Measurements from ENCODE around the gene PPP1R14C. TPM values are rescaled to one million over a fixed set of nuclear protein-coding genes. Genes with fewer than 3 reads are reported as not detected.

PPP1R14C gene
- total RNA-seq, 1 donor from 2014 or later: 42.3 TPM

GRCh38 chr6:150271501-150272263, 128.8 kb downstream of the PPP1R14C start:
- DNase-seq: no peak

GRCh38 chr6:150272264-150272975, 129.6 kb downstream of the PPP1R14C start:
- no peak for DNase-seq

- no peak for DNase-seq
Measured at GRCh38 chr6:150272976-150273315, 130.1 kb downstream of the PPP1R14C start.

- peak; percentile 61 for DNase-seq
Measured at GRCh38 chr6:150273457-150274309, 130.8 kb downstream of the PPP1R14C start.

GRCh38 chr6:150275489-150275888, 132.6 kb downstream of the PPP1R14C start:
- DNase-seq: no peak

- DNase-seq: no peak
Measured at GRCh38 chr6:150276168-150276936, 133.5 kb downstream of the PPP1R14C start.

GRCh38 chr6:150276937-150277742, 134.3 kb downstream of the PPP1R14C start:
- peak; percentile 63 for DNase-seq

- no peak for DNase-seq
Measured at GRCh38 chr6:150279533-150279932, 136.7 kb downstream of the PPP1R14C start.

GRCh38 chr6:150280703-150281102, 137.9 kb downstream of the PPP1R14C start:
- DNase-seq: no peak

GRCh38 chr6:150281767-150282166, 138.9 kb downstream of the PPP1R14C start:
- no peak for DNase-seq

GRCh38 chr6:150282806-150283205, 140.0 kb downstream of the PPP1R14C start:
- DNase-seq: no peak

- DNase-seq: no peak
Measured at GRCh38 chr6:150286460-150286859, 143.6 kb downstream of the PPP1R14C start.

GRCh38 chr6:150286912-150287311, 144.1 kb downstream of the PPP1R14C start:
- DNase-seq: no peak

- DNase-seq: no peak
Measured at GRCh38 chr6:150288456-150288855, 145.6 kb downstream of the PPP1R14C start.

GRCh38 chr6:150289454-150290071, 146.7 kb downstream of the PPP1R14C start:
- DNase-seq: no peak

GRCh38 chr6:150290429-150290828, 147.6 kb downstream of the PPP1R14C start:
- DNase-seq: no peak

- no peak for DNase-seq
Measured at GRCh38 chr6:150291968-150292710, 149.3 kb downstream of the PPP1R14C start.

GRCh38 chr6:150293019-150293418, 150.2 kb downstream of the PPP1R14C start:
- DNase-seq: no peak

GRCh38 chr6:150293423-150294173, 150.8 kb downstream of the PPP1R14C start:
- peak; percentile 36 for DNase-seq

All from tongue (tissue), 2 donors.